Mesendoderm (in vitro differentiated cells): ENCODE measurements around the gene BECN2.
A peak's percentile ranks its signal among the peaks of the same experiment; 100 is the strongest.

Source experiments
- DNase-seq: peaks from one replicate; pipeline ENCODE4 v3.0.0; 2013
- H2AK5ac ChIP-seq: 2 replicates; pipeline ENCODE4 v1.6.1; 2013; ENCODE audit warnings: low read length, inconsistent platforms
- H2BK120ac ChIP-seq: 2 replicates; pipeline ENCODE4 v1.6.1; 2013; ENCODE audit warnings: low read depth, mild to moderate bottlenecking, low read length, moderate library complexity, mixed read lengths
- H2BK15ac ChIP-seq: replicated peaks from 2 replicates; pipeline ENCODE4 v1.6.1; 2013; ENCODE audit warnings: low read depth, mild to moderate bottlenecking, moderate library complexity
- H2BK5ac ChIP-seq: 2 replicates; pipeline ENCODE4 v1.6.1; 2013; ENCODE audit warnings: low read length, inconsistent platforms
- H3K18ac ChIP-seq: 2 replicates; pipeline ENCODE4 v1.6.1; 2013; ENCODE audit warnings: mild to moderate bottlenecking, low read length, mixed read lengths
- H3K23ac ChIP-seq: one replicate; pipeline ENCODE4 v1.6.1; 2013; ENCODE audit warnings: low read length
- H3K27ac ChIP-seq: 2 replicates; pipeline ENCODE4 v1.5.1; 2013; ENCODE audit warnings: low read depth, mild to moderate bottlenecking, inconsistent platforms, low read length, moderate library complexity
- H3K27me3 ChIP-seq: 2 replicates; pipeline ENCODE4 v1.6.1; 2013; ENCODE audit warnings: low read length, control low read depth, mild to moderate bottlenecking, inconsistent platforms; ENCODE audit not compliant: insufficient read depth, poor library complexity
- H3K36me3 ChIP-seq: 2 replicates; pipeline ENCODE4 v1.6.1; 2013; ENCODE audit warnings: low read length, inconsistent platforms; ENCODE audit not compliant: control insufficient read depth, insufficient read depth
- H3K4ac ChIP-seq: one replicate; pipeline ENCODE4 v1.6.1; 2013; ENCODE audit warnings: low read depth, mild to moderate bottlenecking, low read length, moderate library complexity
- H3K4me1 ChIP-seq: 2 replicates; pipeline ENCODE4 v1.6.1; 2013; ENCODE audit warnings: low read depth, low read length, inconsistent platforms; ENCODE audit not compliant: control insufficient read depth
- H3K4me2 ChIP-seq: 2 replicates; pipeline ENCODE4 v1.6.1; 2013; ENCODE audit warnings: low read length
- H3K4me3 ChIP-seq: 2 replicates; pipeline ENCODE4 v1.5.1; 2013; ENCODE audit warnings: mild to moderate bottlenecking, low read length
- H3K56ac ChIP-seq: one replicate; pipeline ENCODE4 v1.6.1; 2013; ENCODE audit warnings: low read length
- H3K79me1 ChIP-seq: 2 replicates; pipeline ENCODE4 v1.6.1; 2013; ENCODE audit warnings: low read length, inconsistent platforms
- H3K79me2 ChIP-seq: 2 replicates; pipeline ENCODE4 v1.6.1; 2013; ENCODE audit warnings: mild to moderate bottlenecking, low read length; ENCODE audit not compliant: control insufficient read depth, insufficient read depth
- H3K9ac ChIP-seq: 2 replicates; pipeline ENCODE4 v1.6.1; 2013; ENCODE audit warnings: low read length, inconsistent platforms
- H4K5ac ChIP-seq: one replicate; pipeline ENCODE4 v1.6.1; 2013; ENCODE audit warnings: low read length
- H4K8ac ChIP-seq: one replicate; pipeline ENCODE4 v1.6.1; 2013; ENCODE audit warnings: low read depth, mild to moderate bottlenecking, control low read depth, low read length, moderate library complexity
- WGBS: extraction: QIAGEN DNeasy Blood & Tissue Kit; methylation state at CpG from one replicate; pipeline ENCODE4 v1.1.7; 2013; ENCODE audit warnings: low lambda C conversion rate, missing lambda C conversion rate; ENCODE audit not compliant: insufficient coverage; ENCODE audit errors: extremely low coverage; 5-methylcytosine and 5-hydroxymethylcytosine counted together

The BECN2 gene

GRCh38 chr1:241997401-241997998 is 39.9 kb downstream of the BECN2 start:
- no CpG with 5 or more reads among the region's 12 CpGs for WGBS
- H3K27me3 ChIP-seq = no peaks in the 10 kb centered on the region
- no peak overlapping the region for H3K18ac ChIP-seq
- no peak overlapping the region for H3K4me2 ChIP-seq
- H3K56ac ChIP-seq = no peak overlapping the region
- no peak overlapping the region for H2AK5ac ChIP-seq
- no peaks in the 10 kb centered on the region for H3K4me1 ChIP-seq
- H2BK5ac ChIP-seq = no peak overlapping the region
- no peaks in the 10 kb centered on the region for H3K79me2 ChIP-seq
- H3K36me3 ChIP-seq = no peaks in the 10 kb centered on the region
- H2BK120ac ChIP-seq = no peak overlapping the region
- no peak overlapping the region for H3K4ac ChIP-seq
- no peak overlapping the region for H3K23ac ChIP-seq
- no peaks in the 10 kb centered on the region for H3K79me1 ChIP-seq
- H3K27ac ChIP-seq = no peak overlapping the region
- no peak overlapping the region for H3K4me3 ChIP-seq
- H4K5ac ChIP-seq = no peak overlapping the region
- no peak overlapping the region for H2BK15ac ChIP-seq
- H4K8ac ChIP-seq = no peak overlapping the region
- H3K9ac ChIP-seq = no peak overlapping the region
- no peak for DNase-seq

DNA sequence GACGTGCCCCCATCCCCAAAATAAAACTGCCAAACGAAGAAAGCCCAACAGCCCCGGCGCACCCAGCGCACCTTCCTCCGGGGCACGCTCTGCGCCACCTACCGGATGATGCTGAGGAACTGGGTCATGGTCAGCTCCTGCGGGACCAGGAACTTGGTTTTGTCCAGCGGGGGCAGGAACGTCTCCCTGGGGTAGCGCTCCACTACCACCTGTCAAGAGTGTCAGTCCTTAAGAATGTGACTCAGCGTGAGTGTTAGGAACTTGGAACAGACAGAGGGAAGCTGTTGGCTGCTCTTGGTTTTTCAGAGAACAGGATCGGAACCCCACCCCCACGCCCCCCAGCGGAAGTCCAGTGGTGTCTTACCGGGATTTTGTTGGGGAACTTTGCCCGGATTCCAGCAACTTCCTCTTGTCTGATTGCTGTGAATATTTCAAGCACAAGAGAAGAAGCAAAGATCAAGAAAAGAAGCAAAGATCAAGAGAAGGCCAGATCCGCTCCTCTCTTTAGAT is 40.9 kb downstream of the BECN2 start:
- Histone ChIP-seq H2BK15ac (no peak overlapping the region), H3K23ac (no peak overlapping the region), H3K4me2 (peak overlapping the region; percentile 80), H3K4ac (no peak overlapping the region), H3K4me1 (no peaks in the 10 kb centered on the region), H2BK120ac (no peak overlapping the region), H3K36me3 (no peaks in the 10 kb centered on the region), H4K5ac (no peak overlapping the region), H3K79me1 (no peaks in the 10 kb centered on the region), H3K9ac (peak overlapping the region; percentile 54), H3K4me3 (peak overlapping the region; percentile 30), H3K18ac (no peak overlapping the region), H3K27ac (peak overlapping the region; percentile 30), H2BK5ac (no peak overlapping the region), H3K27me3 (no peaks in the 10 kb centered on the region), H4K8ac (no peak overlapping the region), H3K56ac (peak overlapping the region; percentile 67), H2AK5ac (no peak overlapping the region), H3K79me2 (no peaks in the 10 kb centered on the region)
- peak; percentile 93 for DNase-seq
- no CpG with 5 or more reads among the region's 20 CpGs for WGBS

DNA sequence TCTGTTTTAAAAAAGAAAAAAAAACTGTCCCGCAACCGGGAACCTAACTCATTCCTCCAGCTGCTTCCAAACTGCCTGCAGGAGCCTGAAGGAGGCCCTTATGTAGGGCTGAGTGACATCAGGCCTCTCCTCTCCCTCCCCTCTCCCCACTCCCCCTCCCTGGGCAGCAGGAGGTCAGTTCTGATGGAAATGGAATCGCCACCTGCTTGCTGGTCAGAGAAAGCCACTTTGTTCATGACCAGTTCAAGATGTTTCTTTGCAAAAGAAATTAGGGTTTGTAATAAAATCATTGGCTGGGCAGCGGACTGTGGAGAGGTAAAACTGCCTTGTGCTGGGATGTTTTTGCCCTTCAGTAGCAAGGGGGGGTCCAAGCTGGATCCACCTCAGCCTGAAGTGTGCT is 41.5 kb downstream of the BECN2 start, which contains the start of gene MAP1LC3C:
Gene MAP1LC3C (minus strand): TSS at position 73 of the 400 bp plus-strand sequence. CDS start 90 bp downstream, outside the sequence.
- peak within 1 kb of the TSS; percentile 80 for H3K4me2 ChIP-seq
- H3K23ac ChIP-seq = no peak within 1 kb of the TSS
- DNase-seq = peak; percentile 47
- no peak within 1 kb of the TSS for H4K5ac ChIP-seq
- peak within 1 kb of the TSS; percentile 67 for H3K56ac ChIP-seq
- no peak within 1 kb of the TSS for H3K18ac ChIP-seq
- no peak within 1 kb of the TSS for H3K4ac ChIP-seq
- no peaks in the 10 kb centered on the region for H3K4me1 ChIP-seq
- H2BK15ac ChIP-seq = no peak within 1 kb of the TSS
- peak within 1 kb of the TSS; percentile 30 for H3K4me3 ChIP-seq
- no peaks in the 10 kb centered on the region for H3K79me1 ChIP-seq
- H2AK5ac ChIP-seq = no peak within 1 kb of the TSS
- H3K27me3 ChIP-seq = no peaks in the 10 kb centered on the region
- no peaks in the 10 kb centered on the region for H3K79me2 ChIP-seq
- no CpG with 5 or more reads among the region's 4 CpGs for WGBS
- no peak within 1 kb of the TSS for H2BK120ac ChIP-seq
- no peaks in the 10 kb centered on the region for H3K36me3 ChIP-seq
- H3K27ac ChIP-seq = peak within 1 kb of the TSS; percentile 30
- peak within 1 kb of the TSS; percentile 54 for H3K9ac ChIP-seq
- H4K8ac ChIP-seq = no peak within 1 kb of the TSS
- H2BK5ac ChIP-seq = no peak within 1 kb of the TSS

DNA sequence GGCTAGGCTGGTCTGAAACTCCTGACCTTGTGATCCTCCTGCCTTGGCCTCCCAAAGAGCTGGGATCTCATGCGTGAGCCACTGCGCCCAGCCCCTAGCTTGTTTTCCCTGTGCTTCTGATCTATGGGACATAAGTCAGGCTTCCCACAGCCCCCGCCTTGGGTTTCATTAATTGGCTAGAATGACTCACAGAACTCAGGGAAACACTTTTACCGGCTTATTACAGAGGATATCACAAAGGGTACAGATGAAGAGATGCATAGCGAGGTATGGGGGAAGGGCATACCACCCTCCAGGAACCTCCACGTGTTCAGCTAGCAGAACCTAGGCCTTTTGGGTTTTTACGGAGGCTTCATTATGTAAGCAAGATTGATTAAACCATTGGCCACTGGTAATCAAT is 42.9 kb downstream of the BECN2 start:
- DNase-seq = no peak
- Histone ChIP-seq H4K5ac (no peak overlapping the region), H2BK120ac (no peak overlapping the region), H3K23ac (no peak overlapping the region), H3K79me2 (no peaks in the 10 kb centered on the region), H2AK5ac (no peak overlapping the region), H3K4ac (no peak overlapping the region), H2BK5ac (no peak overlapping the region), H3K79me1 (no peaks in the 10 kb centered on the region), H3K36me3 (no peaks in the 10 kb centered on the region), H3K9ac (no peak overlapping the region), H3K18ac (no peak overlapping the region), H3K4me2 (no peak overlapping the region), H2BK15ac (no peak overlapping the region), H3K27me3 (no peaks in the 10 kb centered on the region), H3K27ac (no peak overlapping the region), H3K4me3 (no peak overlapping the region), H4K8ac (no peak overlapping the region), H3K56ac (no peak overlapping the region), H3K4me1 (no peaks in the 10 kb centered on the region)
- no CpG with 5 or more reads among the region's 7 CpGs for WGBS

- Histone ChIP-seq H3K79me1 (no peaks in the 10 kb centered on the region), H3K27ac (no peak overlapping the region), H3K56ac (no peak overlapping the region), H3K4me1 (no peaks in the 10 kb centered on the region), H3K4ac (no peak overlapping the region), H3K79me2 (no peaks in the 10 kb centered on the region), H2AK5ac (no peak overlapping the region), H2BK120ac (no peak overlapping the region), H4K5ac (no peak overlapping the region), H3K36me3 (no peaks in the 10 kb centered on the region), H3K4me2 (no peak overlapping the region), H3K27me3 (no peaks in the 10 kb centered on the region), H3K9ac (no peak overlapping the region), H2BK15ac (no peak overlapping the region), H4K8ac (no peak overlapping the region), H3K4me3 (no peak overlapping the region), H3K23ac (no peak overlapping the region), H3K18ac (no peak overlapping the region), H2BK5ac (no peak overlapping the region)
- WGBS = no CpG with 5 or more reads among the region's 5 CpGs
- DNase-seq = no peak
These were observed 44.5 kb downstream of the BECN2 start for GRCh38 chr1:242002072-242002471.

GRCh38 chr1:242002510-242002909 is 44.9 kb downstream of the BECN2 start:
- no peaks in the 10 kb centered on the region for H3K36me3 ChIP-seq
- H3K27me3 ChIP-seq = no peaks in the 10 kb centered on the region
- no peak overlapping the region for H2BK15ac ChIP-seq
- no peak overlapping the region for H2BK120ac ChIP-seq
- no peaks in the 10 kb centered on the region for H3K79me1 ChIP-seq
- H4K8ac ChIP-seq = no peak overlapping the region
- H3K79me2 ChIP-seq = no peaks in the 10 kb centered on the region
- H2BK5ac ChIP-seq = no peak overlapping the region
- no peak for DNase-seq
- H3K4me3 ChIP-seq = no peak overlapping the region
- H3K56ac ChIP-seq = no peak overlapping the region
- no peak overlapping the region for H3K9ac ChIP-seq
- H3K23ac ChIP-seq = no peak overlapping the region
- H3K18ac ChIP-seq = no peak overlapping the region
- no peak overlapping the region for H3K27ac ChIP-seq
- no peaks in the 10 kb centered on the region for H3K4me1 ChIP-seq
- no CpG with 5 or more reads among the region's 4 CpGs for WGBS
- H4K5ac ChIP-seq = no peak overlapping the region
- no peak overlapping the region for H2AK5ac ChIP-seq
- no peak overlapping the region for H3K4me2 ChIP-seq
- H3K4ac ChIP-seq = no peak overlapping the region
